BJ (cell line): ENCODE measurements around the gene LACRT. TPM values are rescaled to one million over a fixed set of nuclear protein-coding genes. Genes with fewer than 3 reads are reported as not detected.

Experiments used
- CTCF ChIA-PET: fragments of 350-600 bp; formaldehyde crosslinking; extraction: SDS; loops from one replicate; lab custom pipeline; 2021; ENCODE audit warnings: antibody characterized with exemption, inconsistent platforms; lab: Yijun Ruan, JAX
- POLR2A ChIA-PET: fragments of 300-600 bp; sonication (Branson Sonifier 250); formaldehyde crosslinking; extraction: SDS; loops from one replicate; lab custom pipeline; 2021; ENCODE audit warnings: antibody characterized with exemption; lab: Charles Lee
- DNase-seq: peaks from one replicate; pipeline ENCODE4 v3.0.0-alpha.2; 2011; ENCODE audit warnings: low read depth
- H3K27me3 ChIP-seq: 2 replicates; pipeline ENCODE4 v1.6.0; 2011; ENCODE audit warnings: low read length; ENCODE audit not compliant: control insufficient read depth, insufficient read depth
- H3K36me3 ChIP-seq: 2 replicates; pipeline ENCODE4 v1.5.1; 2011; ENCODE audit warnings: low read length; ENCODE audit not compliant: control insufficient read depth, insufficient read depth
- H3K4me3 ChIP-seq: 2 replicates; pipeline ENCODE4 v1.5.1; 2011; ENCODE audit warnings: low read depth, mild to moderate bottlenecking, control low read depth, low read length
- polyA plus RNA-seq: library from polyadenylated mRNA; depleted of rRNA; stranded (reverse); fragments of >200 nt; gene quantifications from 2 replicates; pipeline ENCODE4 v1.2.3, GENCODE V29; 2011
- TF ChIP-seq, protein P1 (sequence below): IDR thresholded peaks from 2 replicates; pipeline ENCODE4 v1.5.1; 2011; ENCODE audit warnings: low read depth, mild to moderate bottlenecking, control low read depth, inconsistent platforms, low read length, moderate library complexity; ENCODE audit not compliant: insufficient read depth

The LACRT gene
- polyA plus RNA-seq, 1 experiment, result not detected

DNA sequence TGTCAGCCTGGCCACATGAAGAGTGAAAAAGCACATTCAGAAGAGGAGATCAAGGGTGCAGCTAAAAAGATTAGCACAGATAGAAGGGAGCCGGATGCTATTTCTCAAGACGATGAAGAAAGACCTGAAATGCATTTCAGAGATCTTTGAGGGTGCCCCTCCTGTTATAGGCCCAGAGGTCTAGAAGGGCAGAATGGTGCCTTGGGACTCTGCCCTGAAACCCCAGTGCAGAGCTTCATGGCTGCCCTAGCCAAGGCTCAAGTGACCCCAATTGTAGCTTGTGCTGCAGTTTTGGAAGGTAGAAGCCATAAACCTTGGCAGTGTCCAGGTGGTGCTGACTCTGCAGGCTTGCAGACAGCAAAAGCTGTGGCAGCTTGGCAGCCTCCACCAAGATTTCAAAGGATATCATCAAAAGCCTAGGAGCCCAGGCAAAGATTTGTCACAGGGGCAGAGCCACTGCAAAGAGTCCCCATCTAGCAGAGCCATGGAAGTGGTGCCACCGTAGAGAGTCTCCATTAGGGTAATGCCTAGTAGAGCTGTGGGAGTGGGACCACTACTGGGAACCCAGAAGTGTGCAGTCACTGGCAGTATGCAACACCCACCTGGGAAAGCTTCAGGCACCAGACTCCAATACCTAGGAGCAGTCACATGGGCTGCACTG lies 6.4 kb downstream of the LACRT start:
- Histone ChIP-seq H3K4me3 (no peak overlapping the region), H3K36me3 (no peaks in the 10 kb centered on the region), H3K27me3 (no peaks in the 10 kb centered on the region; the same call in 1 of the 2 replicates)
- POLR2A ChIA-PET, result no interaction called here
- no peak for DNase-seq
- CTCF ChIA-PET, result no interaction called here
- TF ChIP-seq, protein P1, sequence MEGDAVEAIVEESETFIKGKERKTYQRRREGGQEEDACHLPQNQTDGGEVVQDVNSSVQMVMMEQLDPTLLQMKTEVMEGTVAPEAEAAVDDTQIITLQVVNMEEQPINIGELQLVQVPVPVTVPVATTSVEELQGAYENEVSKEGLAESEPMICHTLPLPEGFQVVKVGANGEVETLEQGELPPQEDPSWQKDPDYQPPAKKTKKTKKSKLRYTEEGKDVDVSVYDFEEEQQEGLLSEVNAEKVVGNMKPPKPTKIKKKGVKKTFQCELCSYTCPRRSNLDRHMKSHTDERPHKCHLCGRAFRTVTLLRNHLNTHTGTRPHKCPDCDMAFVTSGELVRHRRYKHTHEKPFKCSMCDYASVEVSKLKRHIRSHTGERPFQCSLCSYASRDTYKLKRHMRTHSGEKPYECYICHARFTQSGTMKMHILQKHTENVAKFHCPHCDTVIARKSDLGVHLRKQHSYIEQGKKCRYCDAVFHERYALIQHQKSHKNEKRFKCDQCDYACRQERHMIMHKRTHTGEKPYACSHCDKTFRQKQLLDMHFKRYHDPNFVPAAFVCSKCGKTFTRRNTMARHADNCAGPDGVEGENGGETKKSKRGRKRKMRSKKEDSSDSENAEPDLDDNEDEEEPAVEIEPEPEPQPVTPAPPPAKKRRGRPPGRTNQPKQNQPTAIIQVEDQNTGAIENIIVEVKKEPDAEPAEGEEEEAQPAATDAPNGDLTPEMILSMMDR, result no peak

DNA sequence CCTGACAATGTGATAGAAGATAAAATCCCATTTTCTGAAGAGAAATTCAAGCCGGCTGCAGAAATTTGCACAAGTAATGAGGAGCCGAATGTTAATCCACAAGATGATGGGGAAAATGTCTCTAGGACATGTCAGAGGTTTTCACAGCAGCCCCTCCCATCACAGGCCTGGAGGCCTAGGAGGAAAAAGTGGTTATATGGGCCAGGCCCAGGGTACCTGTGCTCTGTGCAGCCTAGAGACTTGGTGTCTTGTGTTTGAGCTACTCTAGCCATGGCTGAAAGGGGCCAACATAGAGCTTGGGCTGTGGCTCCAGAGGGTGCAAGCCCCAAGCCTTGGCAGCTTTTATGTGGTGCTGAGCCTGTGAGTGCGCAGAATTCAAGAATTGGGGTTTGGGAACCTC lies 7.4 kb downstream of the LACRT start:
- Histone ChIP-seq H3K4me3 (no peak overlapping the region), H3K36me3 (no peaks in the 10 kb centered on the region), H3K27me3 (0 out of 2 replicates have a peak, but pooled peaks cover 1% of the 10 kb centered on the region)
- ChIA-PET POLR2A (no interaction called here), CTCF (no interaction called here)
- TF ChIP-seq, protein P1, result no peak
- no peak for DNase-seq

DNA sequence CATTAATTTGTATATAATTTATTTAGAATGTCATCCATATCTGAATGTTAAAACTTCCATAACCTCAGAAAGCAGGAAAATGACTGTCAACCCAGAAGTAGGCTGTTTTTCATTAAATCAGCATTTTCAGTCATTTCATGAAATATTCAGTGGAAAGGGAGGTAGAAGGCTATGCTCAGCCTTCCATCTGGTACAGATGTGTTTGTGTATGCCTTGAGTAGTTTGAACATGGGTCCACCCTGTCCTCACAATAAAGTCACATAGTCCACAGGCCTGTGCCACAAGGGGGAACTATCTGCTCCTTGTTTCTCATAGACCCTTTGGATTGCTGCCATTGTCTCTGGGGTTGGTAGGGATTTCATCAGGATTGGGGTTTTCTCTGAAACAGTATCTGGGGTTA lies 9.1 kb downstream of the LACRT start:
- POLR2A ChIA-PET, result no interaction called here
- DNase-seq, result no peak
- no peak overlapping the region for H3K4me3 ChIP-seq
- TF ChIP-seq, protein P1, result no peak
- CTCF ChIA-PET, result no interaction called here
- 0 out of 2 replicates have a peak, but pooled peaks cover 1% of the 10 kb centered on the region for H3K27me3 ChIP-seq
- no peaks in the 10 kb centered on the region for H3K36me3 ChIP-seq

DNA sequence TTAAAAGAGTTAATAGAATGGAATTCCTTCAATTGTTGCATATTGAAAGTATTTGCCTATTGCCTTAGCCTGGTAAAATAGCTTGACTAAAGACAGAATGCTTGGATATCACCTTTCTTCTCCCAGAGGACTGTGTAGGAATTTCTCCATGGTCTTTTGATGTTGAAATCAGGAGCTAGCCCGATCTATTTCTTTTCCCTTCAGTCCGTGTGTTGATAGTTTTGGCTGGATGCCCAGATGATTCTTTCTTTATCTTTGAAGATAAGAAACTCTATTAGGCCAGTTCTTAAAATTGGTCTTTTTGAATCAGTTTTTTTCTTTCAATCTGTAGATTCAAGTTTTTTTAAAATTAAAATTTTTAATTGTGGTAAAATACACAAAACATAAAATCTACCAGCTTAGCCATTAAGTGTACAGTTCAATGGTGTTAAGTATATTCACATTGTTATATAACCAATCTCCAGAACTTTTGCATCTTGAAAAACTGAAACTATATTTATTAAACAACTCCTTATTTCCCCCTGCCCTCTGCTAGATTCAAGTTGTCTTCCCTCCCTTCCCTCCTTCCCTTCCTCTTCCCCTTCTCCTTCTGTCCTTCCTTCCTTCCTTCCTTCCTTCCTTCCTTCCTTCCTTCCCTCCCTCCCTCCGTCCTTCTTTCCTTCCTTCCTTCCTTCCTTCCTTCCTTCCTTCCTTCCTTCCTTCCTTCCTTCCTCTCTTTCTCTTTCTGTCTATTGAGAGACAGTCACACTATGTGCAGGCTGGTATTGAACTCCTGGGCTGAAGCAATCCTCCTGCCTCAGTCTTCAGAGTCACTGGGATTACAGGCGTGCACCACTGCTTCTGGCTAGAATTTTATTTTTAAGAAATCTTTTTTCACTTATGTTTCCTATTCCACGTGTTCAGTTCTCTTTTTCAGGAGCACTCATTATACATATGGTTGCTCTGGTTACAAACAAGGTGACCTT lies 10.1 kb downstream of the LACRT start:
- POLR2A ChIA-PET, result no interaction called here
- Histone ChIP-seq H3K4me3 (no peak overlapping the region), H3K36me3 (no peaks in the 10 kb centered on the region), H3K27me3 (0 out of 2 replicates have a peak, but pooled peaks cover 1% of the 10 kb centered on the region)
- CTCF ChIA-PET, result interaction anchor here (0.7 kb wide), 1 partner anchor 35 kb away, joined by 3 read pairs; no protein-coding TSS in a partner anchor
- TF ChIP-seq, protein P1, result no peak
- DNase-seq, result no peak

DNA sequence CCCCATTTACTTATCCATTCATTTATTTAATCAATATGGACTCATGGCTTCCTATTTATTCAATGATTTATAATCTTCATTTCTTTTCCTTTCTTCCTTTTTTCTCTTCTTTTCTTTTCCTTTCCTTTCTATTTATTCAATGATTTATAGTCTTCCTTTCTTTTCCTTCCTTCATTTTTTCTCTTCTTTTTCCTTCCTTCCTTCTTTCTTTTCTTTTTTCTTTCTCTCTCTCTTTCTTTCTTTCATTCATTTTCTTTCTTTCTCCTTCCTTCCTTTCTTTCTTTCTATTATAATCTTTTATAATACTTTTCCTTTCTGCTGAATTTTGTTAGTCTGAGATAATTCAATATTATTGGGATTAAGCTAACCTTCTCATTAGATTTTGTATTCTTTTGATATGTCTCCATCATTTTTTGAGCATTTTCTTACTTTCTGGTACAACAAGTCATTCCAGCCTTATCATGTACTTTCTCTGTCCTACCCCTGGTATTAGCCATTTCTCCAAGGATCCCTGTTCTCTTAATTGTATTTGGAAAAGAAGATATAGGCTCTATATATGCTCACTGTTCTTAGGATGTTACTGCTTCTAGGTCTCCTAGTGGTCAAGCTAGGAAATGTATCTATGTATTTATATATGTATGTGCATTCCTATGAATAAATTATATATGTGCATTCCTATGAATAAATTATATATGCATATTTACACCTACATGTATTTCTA lies 12.1 kb downstream of the LACRT start:
- 0 out of 2 replicates have a peak, but pooled peaks cover 1% of the 10 kb centered on the region for H3K27me3 ChIP-seq
- no peak overlapping the region for H3K4me3 ChIP-seq
- H3K36me3 ChIP-seq, result no peaks in the 10 kb centered on the region
- TF ChIP-seq, protein P1, result no peak
- POLR2A ChIA-PET, result no interaction called here
- CTCF ChIA-PET, result interaction anchor here (0.6 to 1.0 kb wide), 2 partner anchors 11 to 20 kb away, joined by 3 to 4 read pairs; no protein-coding TSS in a partner anchor
- no peak for DNase-seq
